HG03139 (cell line): ENCODE results near the gene SFT2D1.
"Not testable (repeated sequence)": the region's sequence is repeated elsewhere in the genome, so short reads cannot be mapped to it uniquely, and the experiment has no call there.

Experiments used
- ATAC-seq: cut with Tn5 transposase; IDR thresholded peaks from one replicate; pipeline ENCODE4 v1.9.1; 2021; ENCODE audit not compliant: unreplicated experiment

SFT2D1 gene

GRCh38 chr6:166364456-166364855 is 22.1 kb upstream of the SFT2D1 start:
- ATAC-seq = no peak

- not testable (repeated sequence) for ATAC-seq
These were observed 20.1 kb upstream of the SFT2D1 start for GRCh38 chr6:166362427-166362826.

GRCh38 chr6:166361077-166361429 is 18.7 kb upstream of the SFT2D1 start:
- no peak for ATAC-seq

- ATAC-seq = no peak
These were observed 18.1 kb upstream of the SFT2D1 start for GRCh38 chr6:166360243-166361076.

- ATAC-seq = no peak
These were observed 13.2 kb upstream of the SFT2D1 start for GRCh38 chr6:166355552-166355951.

GRCh38 chr6:166354965-166355364 is 12.6 kb upstream of the SFT2D1 start:
- no peak for ATAC-seq

GRCh38 chr6:166354143-166354542 is 11.8 kb upstream of the SFT2D1 start:
- no peak for ATAC-seq

- no peak for ATAC-seq
These were observed 11.2 kb upstream of the SFT2D1 start for GRCh38 chr6:166353507-166353906.

GRCh38 chr6:166352923-166353322 is 10.6 kb upstream of the SFT2D1 start:
- no peak for ATAC-seq

GRCh38 chr6:166351715-166352285 is 9.5 kb upstream of the SFT2D1 start:
- ATAC-seq = peak; percentile 99

GRCh38 chr6:166348305-166348949 is 6.1 kb upstream of the SFT2D1 start:
- no peak for ATAC-seq

GRCh38 chr6:166346965-166347364 is 4.6 kb upstream of the SFT2D1 start:
- ATAC-seq = no peak

GRCh38 chr6:166346449-166346848 is 4.1 kb upstream of the SFT2D1 start:
- ATAC-seq = no peak

GRCh38 chr6:166345672-166346071 is 3.3 kb upstream of the SFT2D1 start:
- not testable (repeated sequence) for ATAC-seq

- not testable (repeated sequence) for ATAC-seq
These were observed 2.6 kb upstream of the SFT2D1 start for GRCh38 chr6:166344921-166345320.

GRCh38 chr6:166344240-166344639 is 1.9 kb upstream of the SFT2D1 start:
- no peak for ATAC-seq

GRCh38 chr6:166343150-166343487 is 774 bp upstream of the SFT2D1 start:
- ATAC-seq = peak; percentile 16

- ATAC-seq = no peak
These were observed 382 bp downstream of the SFT2D1 start for GRCh38 chr6:166341977-166342348.

GRCh38 chr6:166341464-166341863 is 881 bp downstream of the SFT2D1 start:
- ATAC-seq = no peak

GRCh38 chr6:166338854-166339253 is 3.5 kb downstream of the SFT2D1 start:
- no peak for ATAC-seq

GRCh38 chr6:166336847-166337246 is 5.5 kb downstream of the SFT2D1 start:
- ATAC-seq = no peak
